Epithelial cell of prostate (primary cell): ENCODE results near the gene GLRX2.
"Not testable (repeated sequence)": the region's sequence is repeated elsewhere in the genome, so short reads cannot be mapped to it uniquely, and the experiment has no call there.

Source experiments
- DNase-seq: peaks from one replicate; pipeline ENCODE4 v3.0.0-alpha.2; 2011; ENCODE audit warnings: low read depth, low spot score
- H3K27ac ChIP-seq: fragments of 450-650 bp; 2 replicates; pipeline ENCODE4 v1.5.1; 2017; ENCODE audit warnings: mild to moderate bottlenecking

GLRX2 gene, protein sequence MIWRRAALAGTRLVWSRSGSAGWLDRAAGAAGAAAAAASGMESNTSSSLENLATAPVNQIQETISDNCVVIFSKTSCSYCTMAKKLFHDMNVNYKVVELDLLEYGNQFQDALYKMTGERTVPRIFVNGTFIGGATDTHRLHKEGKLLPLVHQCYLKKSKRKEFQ

DNA sequence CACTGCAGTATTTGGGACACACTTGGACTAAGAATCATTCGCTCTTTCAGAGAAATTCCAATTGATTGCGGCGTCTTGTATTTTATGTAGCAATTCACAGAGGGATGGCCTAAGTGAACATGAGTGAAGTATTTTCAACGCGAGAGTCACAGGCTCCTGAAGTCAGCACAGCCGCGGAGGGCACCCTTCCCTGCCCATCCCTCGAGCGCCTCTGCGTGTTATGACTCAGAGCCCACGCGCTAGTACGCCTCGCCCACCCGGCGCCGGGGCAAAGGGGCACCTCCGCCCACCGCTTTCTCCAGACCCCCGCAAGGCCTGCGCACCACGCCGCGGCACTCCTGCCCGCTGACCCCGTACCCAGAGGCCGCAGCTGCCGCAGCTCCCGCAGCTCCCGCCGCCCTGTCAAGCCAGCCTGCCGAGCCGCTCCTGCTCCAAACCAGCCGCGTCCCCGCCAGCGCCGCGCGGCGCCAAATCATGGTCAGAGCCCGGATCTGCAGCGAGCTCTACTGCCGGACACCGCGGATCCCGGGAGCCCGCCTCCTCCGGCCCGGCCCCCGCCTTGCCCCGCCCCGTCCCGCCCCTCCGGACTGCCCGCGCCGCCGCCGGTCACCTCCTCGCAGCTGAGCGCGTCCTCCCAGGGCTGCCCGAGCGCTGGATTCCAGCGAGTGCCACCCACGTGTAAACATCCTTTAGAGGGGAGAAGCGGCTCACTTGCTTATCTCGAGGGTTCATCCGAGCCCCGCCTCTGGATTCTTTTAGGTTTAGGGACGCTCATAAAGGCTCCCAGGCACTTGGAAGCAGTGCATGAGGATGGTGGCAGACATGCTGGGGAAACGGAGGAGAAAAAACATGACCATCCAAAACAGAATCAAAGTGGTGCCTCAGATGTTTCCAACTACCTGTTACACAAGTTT, at the start of gene GLRX2:
TSS of gene GLRX2 (minus strand) at position 508 of the 914 bp plus-strand sequence. CDS start at position 476, 32 bp downstream.
- peak within 1 kb of the TSS; percentile 88 for H3K27ac ChIP-seq
- DNase-seq, result no peak

DNA sequence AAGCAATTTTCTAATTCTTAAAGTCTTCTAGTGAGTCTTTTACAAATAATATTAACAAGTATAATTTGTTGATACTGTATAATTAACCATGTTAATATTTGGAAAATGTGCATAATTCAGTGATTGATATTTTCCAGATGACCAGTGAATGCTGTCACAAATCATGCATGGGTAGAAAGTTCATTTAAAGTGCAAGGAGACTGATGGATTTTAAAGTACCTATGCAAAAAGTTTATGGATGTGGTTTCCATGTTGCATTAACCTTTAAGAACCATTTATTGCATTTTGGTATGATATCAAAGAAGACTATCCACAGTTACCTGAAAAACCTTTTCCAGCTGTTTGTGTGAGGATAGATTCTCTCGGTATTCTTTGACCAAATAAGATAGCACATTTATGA, 39.8 kb upstream of the GLRX2 start:
- no peak overlapping the region for H3K27ac ChIP-seq
- no peak for DNase-seq

DNA sequence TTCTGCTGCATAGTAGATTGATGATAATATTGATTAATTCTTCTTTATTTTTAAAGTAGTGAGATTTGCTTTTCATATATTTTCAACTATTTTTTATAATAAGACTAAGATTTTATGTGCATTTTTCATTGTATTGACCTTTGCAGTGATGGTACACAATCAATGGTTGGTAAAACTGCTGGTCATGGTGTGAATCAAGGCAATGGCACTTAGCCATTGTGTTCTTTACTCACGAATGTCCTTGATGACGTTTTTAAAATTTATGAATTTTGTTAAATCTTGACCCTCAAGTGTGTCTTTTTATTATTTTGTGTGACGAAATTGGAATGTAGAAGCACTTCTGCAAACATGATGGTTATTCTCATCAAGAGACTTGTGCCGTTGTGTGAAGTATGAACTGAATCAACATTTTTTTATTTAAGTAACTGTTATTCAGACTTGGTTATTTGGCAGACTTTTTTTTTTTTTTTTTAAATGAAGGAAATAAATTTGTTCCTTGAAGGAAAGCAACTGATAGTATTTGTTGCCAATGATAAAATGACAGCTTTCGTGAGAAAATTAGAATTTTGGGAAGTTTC, 39.2 kb upstream of the GLRX2 start:
- no peak overlapping the region for H3K27ac ChIP-seq
- no peak for DNase-seq

DNA sequence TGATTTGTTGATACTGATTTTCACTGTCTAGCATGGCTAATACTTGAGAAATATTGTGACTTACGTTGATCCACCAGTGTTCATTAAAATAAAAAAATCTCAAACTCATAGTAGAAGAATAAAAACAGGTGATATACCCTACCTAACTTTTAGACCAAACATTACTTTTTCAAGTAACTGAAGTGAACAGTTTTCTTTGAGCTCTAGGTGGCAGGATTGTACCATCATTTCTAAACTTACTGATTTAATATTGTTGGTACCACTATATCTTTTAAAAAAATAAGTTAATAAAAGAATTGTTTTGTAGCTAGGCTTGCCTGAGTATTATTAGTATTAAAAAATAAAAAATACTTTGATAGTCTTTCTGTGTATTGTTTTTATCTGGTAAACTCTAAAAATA, 38.1 kb upstream of the GLRX2 start:
- no peak overlapping the region for H3K27ac ChIP-seq
- DNase-seq, result no peak

DNA sequence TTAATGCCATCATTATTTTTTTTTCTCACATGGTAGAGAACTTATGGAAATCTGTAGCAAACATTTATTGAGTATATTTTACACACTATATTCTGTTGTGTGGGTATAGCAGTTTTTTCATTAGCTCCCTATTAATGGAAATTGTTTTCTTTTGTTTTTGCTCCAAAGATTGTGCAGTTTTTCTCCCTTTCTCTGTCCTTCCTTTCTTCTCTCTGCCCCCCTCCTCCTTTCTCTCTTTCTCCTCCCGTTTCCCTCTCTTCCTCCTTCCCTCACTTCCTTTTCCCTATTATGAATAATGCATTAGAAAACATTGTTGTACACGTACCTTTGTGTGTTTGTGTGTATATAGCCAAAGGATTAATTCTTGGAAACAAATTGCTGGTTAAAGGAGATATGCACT, 37.2 kb upstream of the GLRX2 start:
- peak overlapping the region; percentile 15 for H3K27ac ChIP-seq
- DNase-seq, result no peak

DNA sequence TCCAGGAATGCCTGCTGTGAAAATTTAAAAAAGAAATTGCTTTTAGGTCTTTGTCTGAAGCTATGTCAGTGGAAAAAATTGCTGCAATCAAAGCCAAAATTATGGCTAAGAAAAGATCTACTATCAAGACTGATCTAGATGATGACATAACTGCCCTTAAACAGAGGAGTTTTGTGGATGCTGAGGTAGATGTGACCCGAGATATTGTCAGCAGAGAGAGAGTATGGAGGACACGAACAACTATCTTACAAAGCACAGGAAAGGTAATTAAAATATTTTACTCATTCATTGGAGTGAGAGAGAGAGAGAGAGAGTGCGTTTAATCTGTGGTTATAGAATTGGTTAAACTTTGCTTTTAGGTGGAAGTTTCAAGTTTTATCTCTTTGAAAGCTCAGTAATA, 36.6 kb upstream of the GLRX2 start:
- peak overlapping the region; percentile 15 for H3K27ac ChIP-seq

DNA sequence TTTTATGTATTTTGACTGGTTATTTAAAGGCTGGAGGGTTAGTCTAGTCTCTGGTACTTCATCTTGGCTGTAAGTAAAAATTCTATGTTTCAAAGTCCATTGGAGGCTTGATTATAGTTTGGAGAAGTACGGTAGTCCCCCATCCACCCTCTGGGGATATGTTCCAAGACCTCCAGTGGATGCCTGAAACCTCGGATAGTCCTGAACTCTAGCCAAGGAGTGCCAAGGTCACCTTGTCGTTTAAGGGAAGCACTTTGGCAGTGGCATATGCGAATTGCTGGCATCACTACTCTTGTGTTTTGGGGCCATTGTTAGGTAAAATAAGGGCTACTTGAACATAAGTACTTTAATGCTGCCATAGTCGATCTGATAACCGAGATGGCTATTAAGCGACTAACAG, 35.0 kb upstream of the GLRX2 start:
- H3K27ac ChIP-seq, result no peak overlapping the region
- no peak for DNase-seq

More for the DNA sequence above, 36.6 kb upstream of the GLRX2 start:
- DNase-seq, result no peak

DNA sequence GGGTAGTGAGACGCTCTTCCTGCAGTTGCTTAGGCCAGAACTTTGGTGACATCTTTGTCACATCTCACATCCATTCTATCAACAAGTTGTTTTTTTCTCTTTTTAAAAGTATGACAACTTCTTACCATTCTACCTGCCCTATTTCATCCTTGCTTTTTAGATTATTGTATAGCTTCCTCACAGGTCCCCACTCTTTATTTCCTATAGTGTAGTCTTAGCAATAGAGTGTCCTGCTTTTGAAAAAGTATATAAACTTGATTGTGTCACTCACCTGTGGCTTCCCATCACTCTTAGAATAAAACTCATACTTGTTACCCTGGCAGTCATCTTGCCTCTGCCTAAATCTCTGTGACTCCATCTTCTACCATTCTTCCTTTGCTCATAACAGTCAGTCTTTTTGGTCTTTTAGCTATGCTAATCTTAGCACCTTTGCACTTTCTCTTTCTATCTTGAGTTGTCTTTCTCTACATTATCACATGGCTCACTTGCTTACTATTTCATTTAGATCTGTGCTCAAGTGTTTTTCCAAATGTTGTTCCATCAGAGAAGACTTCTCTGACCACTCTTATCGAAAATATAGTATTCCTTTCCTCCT, 26.1 kb upstream of the GLRX2 start:
- H3K27ac ChIP-seq, result no peak overlapping the region
- DNase-seq, result no peak

DNA sequence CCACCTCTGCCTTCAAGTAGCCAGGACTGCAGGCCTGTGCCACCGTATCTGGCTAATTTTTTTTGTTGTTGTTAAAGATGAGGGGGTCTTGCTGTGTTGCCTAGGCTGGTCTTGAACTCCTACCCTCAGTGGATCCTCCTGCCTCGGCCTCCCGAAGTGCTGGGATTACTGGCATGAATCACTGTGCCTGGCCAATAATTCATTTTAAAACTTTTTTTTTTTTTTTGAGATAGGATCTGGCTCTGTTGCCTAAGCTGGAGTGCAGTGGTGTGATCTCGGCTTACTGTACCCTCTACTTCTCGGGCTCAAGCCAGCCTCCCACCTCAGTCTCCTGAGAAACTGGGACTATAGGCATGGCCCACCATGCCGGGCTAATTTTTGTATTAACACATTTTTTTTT, 20.2 kb upstream of the GLRX2 start:
- no peak overlapping the region for H3K27ac ChIP-seq
- no peak for DNase-seq

DNA sequence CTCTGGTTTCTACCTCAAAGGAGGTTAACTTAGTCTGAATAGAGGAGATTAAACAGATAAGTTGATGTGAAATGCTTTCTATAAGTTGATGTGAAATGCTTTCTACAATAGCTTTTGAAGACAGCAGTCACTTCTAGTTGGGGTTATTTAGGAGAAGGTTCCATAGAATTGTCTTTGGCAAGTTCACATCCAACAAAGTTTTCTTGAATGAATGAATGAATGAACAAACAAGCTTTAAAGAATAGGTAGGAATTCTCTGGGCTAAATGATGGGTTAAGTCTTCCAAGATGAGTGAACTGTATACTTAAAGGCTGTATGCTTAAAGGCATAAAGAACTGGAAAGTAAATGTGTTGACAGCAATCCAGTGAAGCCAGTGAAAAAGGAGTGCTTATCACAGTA, 18.5 kb upstream of the GLRX2 start:
- no peak for DNase-seq
- no peak overlapping the region for H3K27ac ChIP-seq

DNA sequence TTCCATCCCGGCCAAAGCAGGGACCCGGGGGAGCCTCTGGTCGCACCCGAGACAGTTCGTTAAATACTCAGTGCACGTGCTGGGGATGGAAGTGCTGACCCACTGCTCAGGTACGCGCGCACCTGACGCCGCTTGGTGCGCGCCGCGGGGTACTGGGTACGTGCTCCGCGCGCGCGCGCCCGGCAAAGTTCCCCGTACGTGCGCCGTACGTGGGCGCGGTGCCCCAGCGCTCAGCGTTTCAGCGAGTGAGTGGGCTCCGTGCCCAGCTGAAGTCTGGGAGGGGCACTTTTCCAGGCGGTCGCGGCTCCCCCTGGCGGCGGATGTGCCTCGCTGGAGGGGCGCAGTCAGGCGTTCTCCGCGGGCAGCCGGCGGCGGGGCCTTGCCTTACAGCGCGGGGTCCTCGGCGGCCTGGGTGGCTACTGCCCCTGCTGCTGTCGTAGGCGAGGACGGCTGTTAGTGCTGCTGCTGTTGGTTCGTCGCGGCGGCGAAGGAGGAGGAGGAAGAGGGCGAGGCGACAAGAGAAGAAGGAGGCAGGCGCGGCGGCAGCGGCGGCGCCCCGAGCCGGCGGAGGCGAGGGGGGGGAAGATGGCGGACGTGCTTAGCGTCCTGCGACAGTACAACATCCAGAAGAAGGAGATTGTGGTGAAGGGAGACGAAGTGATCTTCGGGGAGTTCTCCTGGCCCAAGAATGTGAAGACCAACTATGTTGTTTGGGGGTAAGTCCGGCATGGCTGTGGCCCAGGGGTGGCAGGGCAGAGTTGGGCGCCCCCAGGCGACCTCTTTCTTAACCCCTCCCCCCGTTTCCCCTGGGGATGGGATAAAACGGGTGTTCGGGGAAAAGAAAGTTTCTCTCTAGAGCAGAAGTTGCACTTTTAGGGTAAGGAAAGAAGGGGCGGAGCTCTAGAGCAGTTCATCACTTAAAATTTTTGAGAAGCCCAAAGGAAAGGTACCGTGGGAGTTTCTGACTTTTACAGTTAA, 16.7 kb upstream of the GLRX2 start, which contains the start of gene CDC73:
TSS of gene CDC73 (plus strand) at position 416 of the 978 bp plus-strand sequence. CDS start at position 586, 170 bp downstream.
- DNase-seq, result peak; percentile 84
- peak within 1 kb of the TSS; percentile 93 for H3K27ac ChIP-seq

DNA sequence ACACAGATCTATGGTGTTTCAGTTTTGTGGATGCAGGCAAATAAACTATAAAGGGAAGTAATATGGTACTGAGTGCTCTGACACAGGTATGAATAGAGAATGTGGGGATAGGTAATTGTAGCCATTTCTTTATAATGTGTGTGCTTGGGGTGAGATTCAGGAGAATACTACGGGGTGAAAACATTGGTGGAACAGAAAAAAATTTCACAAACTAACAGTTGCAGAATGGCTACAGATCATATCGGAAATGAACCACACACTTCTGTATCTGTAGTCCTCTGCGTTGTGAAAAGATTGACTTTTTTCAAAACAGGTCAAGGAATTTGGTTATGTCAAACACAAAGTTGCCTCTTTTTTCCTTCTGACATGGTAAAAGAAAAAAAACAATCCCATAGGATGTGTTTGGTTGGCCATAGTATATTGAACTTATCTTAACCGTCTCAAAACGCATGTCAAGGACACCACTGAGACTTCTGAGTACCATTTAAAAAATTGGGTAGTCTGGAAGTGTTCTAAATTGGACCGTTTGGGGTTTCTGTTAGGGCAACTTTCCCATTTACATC, 15.5 kb upstream of the GLRX2 start:
- no peak overlapping the region for H3K27ac ChIP-seq
- DNase-seq, result no peak

DNA sequence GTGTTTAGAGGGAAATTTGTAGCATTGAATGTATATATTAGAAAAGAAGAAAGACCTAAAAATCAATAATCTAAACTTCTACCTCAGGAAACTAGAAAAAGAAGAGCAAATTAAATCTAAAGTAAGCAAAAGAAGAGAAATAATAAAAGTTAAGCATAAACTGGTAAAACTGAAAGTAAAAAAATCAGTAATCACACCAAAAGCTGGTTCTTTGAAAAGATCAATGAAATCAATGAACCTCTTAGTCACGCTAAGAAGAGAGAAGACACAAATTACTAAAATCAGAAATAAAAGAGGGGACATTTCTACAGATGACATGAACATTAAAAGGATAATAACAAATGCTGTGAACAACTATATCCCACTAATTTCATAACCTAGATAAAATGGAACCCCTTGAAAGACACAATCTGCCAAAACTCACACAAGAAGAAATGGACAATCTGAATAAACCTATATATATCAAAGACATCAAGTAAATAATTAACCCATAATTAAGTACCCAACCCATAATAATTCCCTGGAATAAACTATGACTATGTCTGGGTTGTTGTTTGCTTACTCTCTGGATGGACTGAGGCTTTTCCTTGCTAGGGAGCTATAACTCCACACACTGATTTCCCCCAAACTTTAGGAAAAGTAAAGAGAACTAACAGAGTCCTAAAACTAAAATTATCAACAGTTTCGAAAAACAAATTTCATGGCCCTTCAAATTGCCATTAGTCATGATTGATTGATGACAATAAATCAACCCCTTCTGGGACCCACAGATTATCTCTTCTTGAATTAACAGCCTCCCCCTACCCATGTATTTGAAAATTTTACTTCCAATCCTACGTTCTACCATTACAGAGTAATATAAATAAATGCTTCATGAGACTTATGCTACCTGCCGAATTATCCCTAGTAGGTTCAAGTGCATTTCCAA, 13.9 kb upstream of the GLRX2 start:
- no peak for DNase-seq
- H3K27ac ChIP-seq, result no peak overlapping the region

DNA sequence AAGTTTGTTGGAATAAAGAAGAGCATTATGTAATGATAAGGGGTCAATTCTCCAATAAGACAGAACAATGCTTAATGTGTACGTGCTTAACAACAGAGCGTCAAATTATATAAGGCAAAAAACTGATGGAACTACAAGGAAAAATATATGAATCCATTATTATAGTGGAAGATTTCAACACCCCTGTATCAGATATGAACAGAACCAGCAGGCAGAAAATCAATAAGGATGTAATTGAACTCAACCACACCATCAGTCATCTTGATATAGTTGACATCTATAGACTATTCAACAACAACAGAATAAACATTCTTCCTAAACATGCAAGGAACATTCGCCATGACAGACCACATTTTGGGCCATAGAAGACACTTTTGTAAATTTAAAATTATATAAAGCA, 13.0 kb upstream of the GLRX2 start:
- DNase-seq, result no peak
- no peak overlapping the region for H3K27ac ChIP-seq

DNA sequence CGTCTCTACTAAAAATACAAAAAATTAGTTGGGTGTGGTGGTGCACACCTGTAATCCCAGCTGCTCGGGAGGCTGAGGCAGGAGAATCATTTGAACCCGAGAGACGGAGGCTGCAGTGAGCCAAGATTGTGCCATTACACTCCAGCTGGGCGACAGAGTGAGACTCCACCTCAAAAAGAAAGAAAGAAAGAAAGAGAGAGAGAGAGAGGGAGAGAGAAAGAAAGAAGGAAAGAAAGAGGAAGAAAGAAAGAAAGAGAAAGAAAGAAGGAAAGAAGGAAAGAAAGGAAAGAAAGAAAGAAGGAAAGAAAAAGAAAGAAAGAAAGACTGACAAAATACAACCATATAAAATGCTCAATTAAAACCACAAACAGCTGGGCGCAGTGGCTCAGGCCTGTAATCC, 12.0 kb upstream of the GLRX2 start:
- H3K27ac ChIP-seq, DNase-seq: not testable (repeated sequence)

DNA sequence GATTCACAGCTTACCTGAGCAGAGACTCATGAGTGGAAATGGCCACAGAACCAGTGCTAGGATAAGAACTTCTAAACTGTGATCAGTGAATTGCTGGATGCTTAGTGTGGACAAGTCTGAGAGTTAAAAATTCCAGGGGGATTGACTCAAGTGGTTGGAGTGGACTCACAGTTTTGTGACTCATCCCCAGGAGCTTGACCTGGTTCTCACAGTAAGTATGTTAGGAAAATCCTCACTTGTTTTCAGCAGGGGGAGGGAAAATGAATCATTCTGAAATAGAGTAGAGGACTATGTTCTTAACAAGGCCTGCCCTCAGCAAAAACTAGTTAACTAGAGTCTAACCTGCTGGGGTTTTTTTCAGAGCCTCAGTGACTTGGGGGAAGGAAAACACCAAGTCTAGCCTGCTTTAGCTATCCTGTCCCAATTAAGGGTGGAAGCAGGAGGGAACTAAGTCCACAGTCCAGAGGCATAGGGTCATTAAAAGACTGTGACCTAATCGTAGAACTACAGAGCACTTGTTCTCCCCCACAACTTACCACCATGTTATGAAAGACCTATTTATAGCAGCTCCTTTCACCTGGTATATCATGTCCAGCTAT, 10.5 kb upstream of the GLRX2 start:
- H3K27ac ChIP-seq, result peak overlapping the region; percentile 56
- peak; percentile 86 for DNase-seq

DNA sequence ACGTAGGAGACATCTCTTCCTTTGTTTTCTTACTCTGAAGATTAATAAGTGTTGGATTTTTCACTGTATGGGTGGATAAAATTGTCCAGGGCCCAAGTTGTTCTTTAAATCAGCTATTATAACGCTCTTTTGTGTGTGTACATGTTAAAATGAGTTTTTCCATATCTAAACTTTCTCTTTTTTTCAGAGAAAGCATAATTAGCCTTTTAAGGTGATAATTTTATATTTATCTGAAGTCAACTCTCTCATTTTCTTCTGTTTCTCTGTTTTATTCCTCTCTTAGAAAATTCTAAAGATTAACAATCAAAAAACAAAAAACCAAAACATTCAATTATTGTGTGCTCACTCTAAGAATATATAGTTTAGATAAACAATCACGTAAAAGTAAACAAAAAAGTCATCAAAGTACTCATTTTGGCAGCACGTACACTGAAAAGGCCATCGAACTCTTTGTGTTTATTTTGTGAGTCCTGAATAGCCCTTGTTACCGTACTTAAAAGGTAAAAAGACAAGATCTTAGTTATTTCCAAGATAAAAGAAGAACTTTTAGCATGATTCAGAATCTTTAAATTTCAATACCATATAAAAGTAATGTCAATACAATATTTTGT, 9.4 kb upstream of the GLRX2 start:
- H3K27ac ChIP-seq, result no peak overlapping the region
- DNase-seq, result no peak

DNA sequence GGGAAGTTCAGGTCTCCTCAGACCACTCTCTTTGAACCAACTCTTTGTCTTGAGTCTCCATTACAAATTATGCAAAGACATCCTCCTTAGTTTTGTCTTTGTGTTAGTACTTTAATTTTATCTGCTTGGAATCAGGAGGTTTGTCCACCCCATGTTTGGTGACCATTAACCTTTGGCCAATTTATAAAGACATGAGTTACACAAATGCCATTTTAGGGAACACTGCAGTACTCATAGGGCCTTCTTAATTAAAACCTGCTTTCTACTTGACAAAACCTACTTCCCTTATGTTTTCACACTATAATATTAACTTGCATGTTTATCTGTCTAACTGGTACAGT, 8.7 kb upstream of the GLRX2 start:
- H3K27ac ChIP-seq, result no peak overlapping the region
- DNase-seq, result no peak
